Upper lobe of left lung (tissue), 6 donors: Measurements from ENCODE around the gene TTC32. TPM values are rescaled to one million over a fixed set of nuclear protein-coding genes. Genes with fewer than 3 reads are reported as not detected.

Source experiments
- ATAC-seq, 2 donors: fragments of 200-7000 bp; cut with Tn5 transposase; one replicate each; pipeline ENCODE4 v1.9.1; 2022; ENCODE audit warnings: mild to moderate bottlenecking in 2 of 2, moderate library complexity in 2 of 2; ENCODE audit not compliant: low FRiP score in 2 of 2
- DNase-seq, 2 donors: peaks; one replicate each; pipeline ENCODE4 v3.0.0-alpha.2; 2019 to 2020
- H3K27ac ChIP-seq, 4 donors: fragments of 200-600 bp; sonication (generic); one replicate each; pipeline ENCODE4 v1.5.1; 2016 to 2019
- H3K27me3 ChIP-seq, 4 donors: fragments of 200-600 bp; sonication (generic); one replicate each; pipeline ENCODE4 v1.5.1; 2017 to 2019
- H3K36me3 ChIP-seq, 4 donors: fragments of 200-600 bp; sonication (generic); one replicate each; pipeline ENCODE4 v1.5.1; 2016 to 2019
- H3K4me1 ChIP-seq, 4 donors: fragments of 200-600 bp; sonication (generic); one replicate each; pipeline ENCODE4 v1.5.1; 2018 to 2019
- H3K4me3 ChIP-seq, 4 donors: fragments of 200-600 bp; sonication (generic); one replicate each; pipeline ENCODE4 v1.5.1; 2017 to 2019; ENCODE audit warnings: mild to moderate bottlenecking in 2 of 4, moderate library complexity in 1 of 4
- H3K9me3 ChIP-seq, 4 donors: fragments of 200-600 bp; sonication (generic); one replicate each; pipeline ENCODE4 v1.5.1; 2018 to 2019
- CTCF ChIP-seq, 6 experiments: fragments of 450-650 bp in 4 of 6; fragments of 200-600 bp in 2 of 6; sonication (generic) in 2 of 6; IDR thresholded peaks; one replicate each; pipeline ENCODE4 v1.5.1; 2016 to 2019; ENCODE audit warnings: antibody characterized with exemption in 6 of 6
- EP300 ChIP-seq, 4 donors: sonication (generic); formaldehyde crosslinking; IDR thresholded peaks; one replicate each; pipeline ENCODE4 v1.5.1; 2017; ENCODE audit warnings: antibody characterized with exemption in 4 of 4, control low read depth in 2 of 4
- POLR2A ChIP-seq, 4 donors: fragments of 450-650 bp; IDR thresholded peaks; one replicate each; pipeline ENCODE4 v1.5.1; 2016 to 2017; ENCODE audit warnings: antibody characterized with exemption in 4 of 4, mild to moderate bottlenecking in 2 of 4
- POLR2AphosphoS5 ChIP-seq, 2 donors: sonication (generic); formaldehyde crosslinking; IDR thresholded peaks; one replicate each; pipeline ENCODE4 v1.5.1; 2017; ENCODE audit warnings: antibody characterized with exemption in 2 of 2
- WGBS, 2 donors: methylation state at CpG; one replicate each; pipeline ENCODE4 v1.1.5; 2017 to 2018; 5-methylcytosine and 5-hydroxymethylcytosine counted together
- total RNA-seq, 6 donors: library from RNA; depleted of rRNA in 4 of 6; stranded (reverse); fragments of >200 nt in 4 of 6; gene quantifications; one replicate each; pipeline versions ENCODE4 v1.1.0 to v1.2.1, GENCODE V29; 2016 to 2021
- donor health status: DM: no; HTN: no; CAD: no; lungs with moderate emphysema.
- donor health status: DM: no; HTN: yes; CAD: no; lungs with severe emphysema.

The TTC32 gene
- total RNA-seq, 6 donors from 2014 or later = 8.4 to 14.7 (median 12.3) TPM

- H3K4me1 ChIP-seq = no peaks in the 10 kb centered on the region
- WGBS, 2 donors = 95 to 100% methylated on average over 3 to 8 of the region's 8 CpGs
- DNase-seq (no peak), ATAC-seq (no peak)
- H3K9me3 ChIP-seq = no peaks in the 10 kb centered on the region
- H3K36me3 ChIP-seq = no peaks in the 10 kb centered on the region
- no peaks in the 10 kb centered on the region for H3K27me3 ChIP-seq
- TF ChIP-seq POLR2A (IDR thresholded peaks at IDR 0.05) = no peak
- TF ChIP-seq CTCF (IDR thresholded peaks at IDR 0.05) = no peak
- no peak for TF ChIP-seq EP300 (IDR thresholded peaks at IDR 0.05)
- TF ChIP-seq POLR2AphosphoS5 (IDR thresholded peaks at IDR 0.05) = no peak
- no peak overlapping the region for H3K4me3 ChIP-seq
- H3K27ac ChIP-seq = no peak overlapping the region
These were observed 17.6 kb downstream of the TTC32 start for GRCh38 chr2:19883971-19884720.

- no peak for ATAC-seq
- DNase-seq = no peak
- no peaks in the 10 kb centered on the region for H3K9me3 ChIP-seq
- TF ChIP-seq POLR2A (IDR thresholded peaks at IDR 0.05) (no peak), CTCF (IDR thresholded peaks at IDR 0.05) (no peak), EP300 (IDR thresholded peaks at IDR 0.05) (no peak), POLR2AphosphoS5 (IDR thresholded peaks at IDR 0.05) (no peak)
- no peaks in the 10 kb centered on the region for H3K4me1 ChIP-seq
- WGBS, 2 donors = 31 to 42% methylated on average over 2 of the region's 2 CpGs
- H3K4me3 ChIP-seq = no peak overlapping the region
- H3K27ac ChIP-seq = no peak overlapping the region
- no peaks in the 10 kb centered on the region for H3K36me3 ChIP-seq
- no peaks in the 10 kb centered on the region for H3K27me3 ChIP-seq
These were observed 18.3 kb downstream of the TTC32 start for GRCh38 chr2:19883486-19883885.

GRCh38 chr2:19882286-19882685 is 19.5 kb downstream of the TTC32 start:
- no peak overlapping the region for H3K4me3 ChIP-seq
- no peak for ATAC-seq
- no peak overlapping the region for H3K27ac ChIP-seq
- no peak for DNase-seq
- H3K4me1 ChIP-seq = no peaks in the 10 kb centered on the region
- H3K36me3 ChIP-seq = no peaks in the 10 kb centered on the region
- H3K27me3 ChIP-seq = no peaks in the 10 kb centered on the region
- TF ChIP-seq EP300 (IDR thresholded peaks at IDR 0.05) (no peak), CTCF (IDR thresholded peaks at IDR 0.05) (no peak), POLR2AphosphoS5 (IDR thresholded peaks at IDR 0.05) (no peak)
- 89 to 96% methylated on average over 2 of the region's 2 CpGs for WGBS, 2 donors
- no peaks in the 10 kb centered on the region for H3K9me3 ChIP-seq

- Histone ChIP-seq H3K27me3 (no peaks in the 10 kb centered on the region), H3K27ac (no peak overlapping the region), H3K4me3 (no peak overlapping the region), H3K9me3 (no peaks in the 10 kb centered on the region), H3K36me3 (no peaks in the 10 kb centered on the region), H3K4me1 (no peaks in the 10 kb centered on the region)
- TF ChIP-seq POLR2AphosphoS5 (IDR thresholded peaks at IDR 0.05) (no peak), POLR2A (IDR thresholded peaks at IDR 0.05) (no peak), EP300 (IDR thresholded peaks at IDR 0.05) (no peak), CTCF (IDR thresholded peaks at IDR 0.05) (no peak)
- DNase-seq = no peak
- no peak for ATAC-seq
- 37 to 100% methylated on average over 1 to 2 of the region's 2 CpGs for WGBS, 2 donors
These were observed 19.9 kb downstream of the TTC32 start for GRCh38 chr2:19881908-19882265.
